GM18519 (cell line): ENCODE data around the gene RAB1A.

Source experiments
- ATAC-seq: cut with Tn5 transposase; IDR thresholded peaks from one replicate; pipeline ENCODE4 v1.9.1; 2021; ENCODE audit warnings: mild to moderate bottlenecking, moderate library complexity; ENCODE audit not compliant: unreplicated experiment, low FRiP score

RAB1A gene

GRCh38 chr2:65064728-65065552, 65.0 kb downstream of the RAB1A start:
- peak; percentile 62 for ATAC-seq

DNA sequence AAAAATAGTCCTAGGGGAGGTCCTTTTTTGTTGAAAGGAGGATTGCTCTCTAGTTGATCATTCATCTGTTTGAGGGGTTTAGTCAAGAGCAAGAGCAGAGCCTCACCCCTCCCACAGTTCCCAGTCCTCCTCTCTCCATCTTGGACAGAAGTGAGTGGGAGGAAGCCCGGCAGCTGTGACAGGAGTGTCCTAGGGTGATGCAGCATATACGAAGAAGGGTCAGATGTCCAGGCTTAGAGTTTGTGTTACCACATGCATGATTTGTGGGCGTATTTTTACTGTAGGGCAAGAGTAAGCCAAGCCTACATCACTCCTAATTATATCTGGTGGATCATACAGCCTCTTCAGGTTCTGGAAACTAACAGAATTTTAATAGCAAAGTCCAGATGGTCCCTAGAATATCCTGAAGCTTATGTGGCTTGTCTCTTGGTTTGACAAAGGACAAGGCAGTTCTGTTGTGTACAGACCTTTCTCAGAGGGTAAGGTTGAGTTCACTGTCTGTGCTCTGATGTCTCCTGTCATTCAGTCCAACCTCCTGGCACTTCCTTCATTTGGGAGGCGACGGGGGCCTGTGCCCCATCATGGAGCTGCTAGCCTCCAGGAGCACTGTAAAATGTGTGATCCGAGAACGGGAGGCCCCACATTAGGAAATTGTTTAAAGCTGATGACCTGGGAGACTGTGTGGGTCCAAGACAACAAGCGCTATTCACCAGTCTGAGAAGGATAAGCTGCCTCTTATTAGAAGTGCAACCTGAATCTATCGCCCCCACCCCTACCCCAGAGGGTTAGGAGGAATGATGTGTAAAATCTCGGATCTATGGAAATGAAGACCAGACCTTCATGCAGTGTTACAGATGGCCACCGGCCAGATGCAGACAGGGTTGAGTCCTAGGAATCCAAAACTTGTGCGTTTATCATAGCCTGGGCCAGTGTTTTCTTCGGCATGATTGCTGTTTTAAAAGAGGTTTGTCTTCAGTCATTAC, 66.8 kb downstream of the RAB1A start:
- ATAC-seq = no peak

DNA sequence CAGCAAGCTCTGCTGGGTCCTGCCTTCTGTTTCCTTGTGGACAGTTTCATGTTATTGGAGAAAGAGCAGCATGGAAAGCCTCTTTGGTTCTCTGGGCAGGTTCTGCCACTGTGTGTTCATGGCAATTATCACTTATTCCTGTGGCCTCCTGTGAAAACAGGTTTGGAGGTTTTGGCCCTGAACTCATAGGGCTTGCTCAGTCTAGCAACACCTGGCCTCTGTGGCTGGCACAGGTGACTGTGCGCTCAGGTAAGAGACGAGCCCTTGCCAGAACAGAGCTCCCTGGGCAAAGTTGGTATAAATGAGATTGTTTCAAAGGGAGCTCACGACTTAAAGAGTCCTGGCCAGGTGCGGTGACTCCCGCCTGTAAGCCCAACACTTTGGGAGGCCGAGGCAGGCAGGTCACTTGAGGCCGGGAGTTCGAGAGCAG, 68.0 kb downstream of the RAB1A start:
- ATAC-seq = no peak

GRCh38 chr2:65061146-65061909, 68.6 kb downstream of the RAB1A start:
- ATAC-seq = no peak

DNA sequence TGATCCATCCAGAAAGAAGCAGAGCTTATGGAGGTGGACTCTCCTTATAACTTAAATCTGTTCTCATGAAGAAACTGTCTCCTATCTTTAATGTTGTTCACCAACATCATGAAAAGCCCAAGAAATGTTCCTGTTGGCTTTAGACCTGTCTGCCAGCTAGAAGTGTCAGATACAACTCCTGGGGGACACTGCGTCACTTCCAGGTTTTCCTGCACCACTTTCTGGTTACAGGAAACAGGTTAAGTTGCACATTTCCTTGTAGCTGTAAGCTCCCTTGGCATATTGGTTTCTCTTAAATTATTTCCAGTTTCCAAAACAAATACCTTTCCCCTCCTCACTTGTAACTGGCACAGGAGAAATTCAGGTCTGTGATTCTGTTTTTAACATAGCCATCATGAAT, 70.8 kb downstream of the RAB1A start:
- ATAC-seq = no peak

DNA sequence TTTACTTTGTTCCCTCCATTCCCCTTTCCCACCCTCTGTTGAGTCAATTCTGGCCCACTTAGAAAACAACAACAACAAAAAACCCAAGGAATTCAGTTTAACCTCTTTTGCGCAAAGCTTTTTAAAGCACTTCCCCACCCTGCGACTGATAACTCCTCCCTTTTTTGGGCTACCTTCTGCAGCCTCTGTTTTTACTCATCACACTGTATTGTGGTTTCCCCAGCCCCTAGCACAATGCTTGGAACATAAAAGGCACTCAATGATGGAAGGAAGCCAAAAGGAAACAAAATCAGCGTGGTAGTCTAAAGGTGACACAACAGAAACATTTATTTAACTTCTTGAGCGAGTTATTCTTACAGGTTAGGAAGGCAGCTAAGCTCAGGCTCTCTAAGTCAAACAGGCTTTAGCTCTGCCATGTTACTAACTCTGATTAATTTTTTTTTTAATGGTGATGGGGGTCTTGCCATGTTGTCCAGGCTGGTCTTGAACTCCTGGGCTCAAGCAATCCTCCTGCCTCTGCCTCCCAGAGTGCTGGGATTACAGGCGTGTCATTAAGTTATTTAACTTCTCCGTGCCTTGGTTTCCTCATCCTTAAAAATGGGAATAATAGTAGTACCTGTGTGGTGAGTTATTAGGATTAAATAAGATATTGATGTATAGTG, 72.4 kb downstream of the RAB1A start:
- peak; percentile 23 for ATAC-seq

DNA sequence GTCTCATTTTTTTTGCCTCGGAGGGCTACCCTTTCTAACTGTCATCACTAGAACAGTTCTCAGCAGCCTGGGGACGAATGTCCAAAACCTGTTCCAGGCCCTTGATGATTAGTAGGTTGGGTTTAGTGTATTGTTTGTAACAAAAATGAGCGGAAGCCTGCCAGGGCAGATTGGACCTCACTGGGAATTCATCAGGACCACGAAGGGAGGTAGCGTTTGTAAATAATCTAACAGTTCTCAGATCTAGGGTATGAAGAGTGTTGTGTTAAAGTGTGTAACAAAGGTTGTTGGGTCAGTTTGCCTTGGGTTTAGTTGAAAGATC, 72.9 kb downstream of the RAB1A start:
- ATAC-seq = no peak

GRCh38 chr2:65056215-65057053, 73.5 kb downstream of the RAB1A start, which contains the start of gene CEP68:
Gene CEP68, plus strand, starts transcription at chr2:65056416. Its CDS starts 13,029 bp downstream, at chr2:65069445.
- peak; percentile 64 for ATAC-seq

GRCh38 chr2:65055422-65056214, 74.3 kb downstream of the RAB1A start:
- peak; percentile 12 for ATAC-seq

DNA sequence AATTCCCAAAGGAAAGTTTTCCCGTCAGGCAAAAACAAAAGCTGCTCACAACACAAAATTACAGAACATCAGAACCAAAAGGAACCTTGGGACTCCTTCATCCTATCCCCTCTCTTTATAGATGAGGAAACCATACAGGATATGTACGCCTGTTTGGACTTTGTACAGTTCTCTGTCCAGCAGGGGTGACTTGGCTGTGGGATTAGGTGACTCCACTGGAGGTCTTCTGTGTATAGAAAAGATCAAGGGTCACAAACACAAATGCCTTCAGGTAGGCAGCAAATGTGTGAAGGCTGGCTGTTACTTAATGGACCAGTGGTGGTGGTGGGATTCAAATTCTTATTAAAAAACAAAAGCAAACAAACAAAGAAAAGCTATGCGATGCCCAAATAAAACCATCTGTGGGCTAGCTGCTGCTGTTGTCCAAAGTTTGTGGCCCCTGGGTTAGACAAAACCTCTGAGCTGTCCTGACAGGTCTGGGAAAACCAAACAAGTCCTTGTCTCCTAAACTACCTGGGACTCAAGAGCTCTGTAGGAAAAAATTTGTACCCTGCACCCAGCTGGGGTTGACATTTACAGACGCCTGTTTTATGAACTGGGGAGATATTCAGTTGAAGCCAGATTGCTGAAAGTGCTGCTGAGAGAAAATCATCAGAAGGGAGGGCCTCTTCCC, 75.0 kb downstream of the RAB1A start:
- no peak for ATAC-seq

- ATAC-seq = peak; percentile 66
Measured at GRCh38 chr2:65053199-65053598, 76.7 kb downstream of the RAB1A start.

DNA sequence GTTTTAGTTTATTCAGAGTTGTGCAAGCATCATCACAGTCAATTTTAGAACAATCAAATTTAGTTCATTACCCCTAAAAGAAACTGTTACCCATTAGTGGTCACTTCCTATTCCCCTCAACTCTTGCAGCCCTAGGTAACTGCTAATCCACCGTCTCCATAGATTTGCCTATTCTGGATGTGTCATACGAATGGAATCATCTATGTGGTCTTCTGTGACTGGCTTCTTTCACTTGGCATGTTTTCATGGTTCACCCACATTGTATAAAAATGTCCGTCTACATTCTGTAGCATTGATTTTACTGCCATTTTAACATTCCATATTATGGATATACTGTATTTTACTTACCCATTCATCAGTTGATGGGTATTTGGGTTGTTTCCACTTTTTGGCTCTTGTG, 79.0 kb downstream of the RAB1A start:
- no peak for ATAC-seq

- no peak for ATAC-seq
Measured at GRCh38 chr2:65049010-65049639, 80.8 kb downstream of the RAB1A start.

DNA sequence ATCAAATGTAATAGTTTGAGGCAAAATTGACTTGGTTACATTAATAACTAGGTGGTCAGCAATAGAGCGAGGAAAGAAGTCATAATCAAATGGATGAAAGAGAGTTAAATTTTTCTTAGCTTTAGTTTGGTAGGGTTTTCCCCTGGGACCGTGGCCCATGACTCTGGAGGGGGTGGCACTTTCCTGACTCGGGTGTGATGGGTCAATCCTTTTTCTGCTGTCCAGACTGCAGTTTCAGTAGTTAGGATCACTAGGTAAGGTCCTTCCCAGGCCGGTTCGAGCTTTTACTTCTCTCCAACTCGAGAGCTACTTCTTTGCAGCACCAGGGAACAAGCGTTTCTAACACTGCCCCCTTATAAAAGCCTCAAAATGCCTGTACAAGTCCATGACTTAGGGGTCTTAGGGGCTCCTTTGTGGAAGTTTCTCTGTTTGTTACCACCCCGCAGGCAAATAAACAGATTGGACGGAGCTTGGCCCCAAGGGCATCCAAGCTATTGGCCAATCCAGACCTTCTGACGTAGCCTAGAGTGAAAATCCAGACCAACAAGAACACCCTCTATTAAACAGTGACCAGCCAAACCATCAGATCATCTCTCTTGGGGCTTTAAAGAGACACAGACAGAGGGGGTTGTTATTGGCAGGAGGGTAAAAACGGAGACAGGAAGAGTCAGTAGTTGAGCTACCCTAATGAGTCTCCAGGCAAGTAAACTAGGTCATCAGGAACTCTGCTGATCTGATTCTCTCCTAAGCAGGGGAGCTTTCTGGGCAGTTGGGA, 83.1 kb downstream of the RAB1A start:
- no peak for ATAC-seq

GRCh38 chr2:65045651-65046050, 84.3 kb downstream of the RAB1A start:
- no peak for ATAC-seq

- ATAC-seq = no peak
Measured at GRCh38 chr2:65044097-65044735, 85.7 kb downstream of the RAB1A start.
